HepG2 (cell line): Measurements from ENCODE around the gene TMEM217. TPM values are rescaled to one million over a fixed set of nuclear protein-coding genes. Genes with fewer than 3 reads are reported as not detected.

Experiments used
- AKAP8 ChIP-seq: sonication (generic); formaldehyde crosslinking; IDR thresholded peaks from 2 replicates; pipeline ENCODE4 v1.5.1; 2020; ENCODE audit warnings: mild to moderate bottlenecking, missing genetic modification reagents
- ARID3A ChIP-seq: IDR thresholded peaks from 2 replicates; pipeline ENCODE4 v1.6.1; 2012; ENCODE audit warnings: low read depth, low read length, improper control_type of control experiment
- ARNT2 ChIP-seq: sonication (generic); formaldehyde crosslinking; IDR thresholded peaks from 2 replicates; pipeline ENCODE4 v1.8.0; 2022; ENCODE audit warnings: mild to moderate bottlenecking, low read depth, missing genetic modification reagents, moderate library complexity
- BCL3 ChIP-seq: sonication (generic); formaldehyde crosslinking; IDR thresholded peaks from 2 replicates; pipeline ENCODE4 v1.5.1; 2020; ENCODE audit warnings: mild to moderate bottlenecking, missing genetic modification reagents, moderate library complexity
- E2F5 ChIP-seq: sonication (generic); formaldehyde crosslinking; conservative IDR thresholded peaks from 2 replicates; pipeline ENCODE4 v1.4.0; 2020; ENCODE audit warnings: missing genetic modification reagents
- HOMEZ ChIP-seq: IDR thresholded peaks from 2 replicates; pipeline ENCODE4 v1.6.1; 2016; ENCODE audit warnings: low read depth
- KIAA2018 ChIP-seq: sonication (generic); formaldehyde crosslinking; IDR thresholded peaks from 2 replicates; pipeline ENCODE4 v1.5.0; 2020; ENCODE audit warnings: mild to moderate bottlenecking, missing genetic modification reagents, borderline replicate concordance
- MAFK ChIP-seq, 2 experiments: IDR thresholded peaks in 1 of 2; conservative IDR thresholded peaks in 1 of 2; 2 replicates each; pipeline ENCODE4 v1.6.1; 2011; ENCODE audit warnings: improper control_type of control experiment in 2 of 2, low read length in 2 of 2
- PITX1 ChIP-seq: sonication (generic); formaldehyde crosslinking; IDR thresholded peaks from 2 replicates; pipeline ENCODE4 v1.5.1; 2020; ENCODE audit warnings: mild to moderate bottlenecking, missing genetic modification reagents
- ZNF710 ChIP-seq: sonication (generic); formaldehyde crosslinking; IDR thresholded peaks from 2 replicates; pipeline ENCODE4 v1.5.0; 2020; ENCODE audit warnings: mild to moderate bottlenecking, missing genetic modification reagents, borderline replicate concordance
- ZNF724P ChIP-seq: sonication (generic); formaldehyde crosslinking; IDR thresholded peaks from 2 replicates; pipeline ENCODE4 v1.8.0; 2022; ENCODE audit warnings: missing genetic modification reagents, borderline replicate concordance
- polyA plus RNA-seq, 8 experiments: library from polyadenylated mRNA; depleted of rRNA in 3 of 8; stranded (reverse) in 7 of 8; unstranded in 1 of 8; fragments of >200 nt; fragmentation: Illumina TruSeq in 4 of 8; extraction: Trizol in 4 of 8; gene quantifications; 2 replicates each; pipeline versions ENCODE4 v1.2.1 to v1.2.3, GENCODE V29; 2011 to 2016; ENCODE audit warnings: low read depth in 4 of 8, missing spikeins in 1 of 8, mixed read lengths in 1 of 8; ENCODE audit not compliant: insufficient read depth in 1 of 8
- total RNA-seq, 5 experiments: library from RNA; depleted of rRNA; stranded (reverse); fragments of >200 nt; fragmentation: Illumina TruSeq; extraction: Trizol; gene quantifications; 2 replicates each; pipeline ENCODE4 v1.2.3, GENCODE V29; 2016; ENCODE audit warnings: low read depth in 1 of 5

Gene TMEM217
- total and polyA plus RNA-seq, 2 of the 13 experiments (the other 11 are each of a cell fraction or from before 2014, with no cell fraction given), result 2.3 to 3.4 TPM

- 0 out of 2 replicates have a peak, but pooled peaks have one; percentile 2 for TF ChIP-seq BCL3 (CRISPR knock-in tag)
- TF ChIP-seq PITX1, result no peak
- no peak for TF ChIP-seq HOMEZ (CRISPR knock-in tag)
- TF ChIP-seq ZNF724P (CRISPR knock-in tag), result 0 out of 2 replicates have a peak, but pooled peaks have one; percentile 64
- TF ChIP-seq ARID3A, result no peak
- peak in 1 of 2 experiments; percentile 1; a peak in 1 of 4 replicates for TF ChIP-seq MAFK (conservative IDR thresholded peaks at IDR 0.05 in 1 of 2, IDR thresholded peaks at IDR 0.05 in 1 of 2; ENCODE audit: low read length in 2 of 2)
- TF ChIP-seq E2F5 (CRISPR knock-in tag), result no peak
- TF ChIP-seq ZNF710 (CRISPR knock-in tag), result 0 out of 2 replicates have a peak, but pooled peaks have one; percentile 19
- 0 out of 2 replicates have a peak, but pooled peaks have one; percentile 74 for TF ChIP-seq KIAA2018 (CRISPR knock-in tag)
- no peak for TF ChIP-seq ARNT2 (CRISPR knock-in tag)
- no peak for TF ChIP-seq AKAP8
Observed at GRCh38 chr6:37168811-37169495, 89.0 kb downstream of the TMEM217 start (continued).
